Heart left ventricle (tissue), 16 donors: Measurements from ENCODE around the gene GCC1. TPM values are rescaled to one million over a fixed set of nuclear protein-coding genes. Genes with fewer than 3 reads are reported as not detected.
A peak's percentile ranks its signal among the peaks of the same experiment; 100 is the strongest.
"Not testable (repeated sequence)": the region's sequence is repeated elsewhere in the genome, so short reads cannot be mapped to it uniquely, and the experiment has no call there.

Experiments used
- ATAC-seq, 4 donors: fragments of 200-7000 bp; cut with Tn5 transposase; one replicate each; pipeline ENCODE4 v1.9.1; 2020 to 2022; ENCODE audit warnings: moderate library complexity in 4 of 4, mild to moderate bottlenecking in 3 of 4, moderate number of reproducible peaks in 1 of 4
- DNase-seq, 5 donors: peaks; one replicate each; pipeline ENCODE4 v3.0.0-alpha.2; 2020
- H3K27ac ChIP-seq, 12 donors: fragments of 200-600 bp; sonication (generic) in 4 of 12; one replicate each; pipeline versions ENCODE4 v1.5.0 to v1.8.0; 2016 to 2022; ENCODE audit warnings: mild to moderate bottlenecking in 2 of 12
- H3K27me3 ChIP-seq, 9 donors: fragments of 200-600 bp; sonication (generic) in 2 of 9; one replicate each; pipeline versions ENCODE4 v1.5.1 to v1.8.0; 2016 to 2022; ENCODE audit warnings: mild to moderate bottlenecking in 3 of 9
- H3K36me3 ChIP-seq, 9 donors: fragments of 200-600 bp; sonication (generic) in 2 of 9; one replicate each; pipeline versions ENCODE4 v1.5.0 to v1.8.0; 2018 to 2022; ENCODE audit warnings: mild to moderate bottlenecking in 2 of 9
- H3K4me1 ChIP-seq, 12 donors: fragments of 200-600 bp; sonication (generic) in 4 of 12; one replicate each; pipeline versions ENCODE4 v1.5.0 to v1.8.0; 2016 to 2022; ENCODE audit warnings: mild to moderate bottlenecking in 3 of 12
- H3K4me3 ChIP-seq, 12 donors: fragments of 200-600 bp; sonication (generic) in 4 of 12; one replicate each; pipeline versions ENCODE4 v1.5.0 to v1.8.0; 2017 to 2022; ENCODE audit warnings: mild to moderate bottlenecking in 9 of 12, moderate library complexity in 4 of 12
- H3K9me3 ChIP-seq, 12 donors: fragments of 200-600 bp; sonication (generic) in 4 of 12; one replicate each; pipeline versions ENCODE4 v1.5.0 to v1.8.0; 2016 to 2022; ENCODE audit warnings: mild to moderate bottlenecking in 1 of 12
- POLR2A ChIP-seq, 2 donors: fragments of 450-650 bp; IDR thresholded peaks; one replicate each; pipeline ENCODE4 v1.6.1; 2017; ENCODE audit warnings: antibody characterized with exemption in 2 of 2, mild to moderate bottlenecking in 2 of 2, moderate library complexity in 2 of 2
- whole genome bisulfite sequencing, 4 donors: extraction: QIAGEN DNeasy Blood & Tissue Kit in 2 of 4; methylation state at CpG; one replicate each; pipeline versions ENCODE4 v1.1.5 to v1.1.7; 2013 to 2018; 5-methylcytosine and 5-hydroxymethylcytosine counted together
- intact Hi-C, 10 donors: fragments of 100-400 bp; cut with DNase I; formaldehyde crosslinking; loops; one replicate each; pipeline versions ENCODE4 v1.11.1 to v1.14.2; 2022
- polyA plus RNA-seq, 2 donors: library from polyadenylated mRNA; stranded (reverse); fragments of 200-250 nt; gene quantifications; one replicate each; pipeline ENCODE4 v1.2.3, GENCODE V29; 2013
- total RNA-seq, 9 donors: library from RNA; depleted of rRNA in 2 of 9; stranded (reverse); fragments of >200 nt in 2 of 9; fragmentation: NEBNext Ultra II Directional in 3 of 9; extraction: Animal tissue kit (Norgen Biotek cat#: 25700) in 3 of 9; gene quantifications; one replicate each; pipeline versions ENCODE4 v1.1.0 to v1.2.4, GENCODE V29; 2016 to 2023
- TF ChIP-seq, protein P1 (sequence below), 12 donors: fragments of 200-600 bp; sonication (generic) in 4 of 12; IDR thresholded peaks; one replicate each; pipeline versions ENCODE4 v1.5.0 to v1.8.0; 2018 to 2022; ENCODE audit warnings: antibody characterized with exemption in 12 of 12, mild to moderate bottlenecking in 5 of 12
- donor health status: ischemic (EF 13 %, LVEDD 7.1; RV severe dilation, severe dysfunction).
- donor health status: healthy with polysubstance abuse.
- donor health status: DM: no; HTN: yes; CAD: no.
- donor health status: DM: no; HTN: no; CAD: no.
- donor health status: ischemic (EF 25% LVEDD 6.9; RV normal size, moderate dysfunction).
- donor health status: ischemic (EF 25% LVEDD 5.7; RV mildly dilated, moderate dysfunction).
- donor health status: healthy.
- donor health status: DM: yes; HTN: yes; CAD: no.
- donor health status: ischemic (EF 35%, LVEDD 5.7; RV mildly dilated, moderate dysfunction).
- donor health status: nonischemic (EF 11% LVEDD 7.7; RV severe dilation, severe dysfunction).
- donor health status: DM: yes; HTN: yes; CAD: no.
- donor health status: PGD.
- donor health status: ischemic (EF 29% LVEDD 5.4; RV normal size, mild dysfunction).
- donor health status: nonischemic (EF 23%, LVEDD 6.1; RV moderate dilation, normal function).

Gene GCC1
- total and polyA plus RNA-seq, 11 donors, result 2.2 to 12.8 (median 8.0) TPM

DNA sequence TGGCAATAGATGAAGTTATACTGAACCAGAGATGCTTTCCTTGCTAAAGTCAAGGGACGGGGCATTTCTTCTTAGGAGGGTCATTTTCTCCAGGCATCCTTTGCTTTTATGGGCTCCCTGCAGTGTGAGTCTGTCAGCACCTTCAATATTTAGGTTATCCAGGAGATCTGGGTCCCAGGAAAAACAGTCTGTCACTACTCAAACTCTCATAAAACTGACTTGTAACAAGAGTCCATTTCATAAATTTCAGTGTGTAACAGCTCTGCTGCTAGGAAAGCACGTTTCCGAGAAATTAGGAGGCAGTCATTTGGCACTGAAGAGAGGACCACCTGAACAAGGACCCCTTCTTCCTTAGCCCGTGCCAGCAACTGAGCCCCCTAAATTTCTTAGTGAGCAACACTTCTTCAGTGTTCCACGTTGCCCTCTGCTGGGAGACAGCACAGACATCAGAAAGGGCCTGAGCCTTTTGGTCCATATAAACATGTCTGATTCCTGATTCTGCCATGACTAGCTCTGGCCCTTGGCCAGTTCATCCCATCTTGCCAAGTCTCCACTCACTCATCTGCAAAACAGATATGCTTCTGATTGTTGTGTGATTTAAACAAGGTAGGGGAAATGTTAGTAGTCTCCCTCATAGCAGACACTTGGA lies 7.2 kb downstream of the GCC1 start:
- intact Hi-C loops, result no loop called here
- no peak overlapping the region for H3K4me3 ChIP-seq
- peak overlapping the region in 1 of 12 donors; percentile 50 for H3K27ac ChIP-seq
- H3K27me3 ChIP-seq, result no peaks in the 10 kb centered on the region
- no peak for DNase-seq
- WGBS, 4 donors, result 70 to 75% (median 72%) methylated on average over 5 of the region's 5 CpGs
- H3K4me1 ChIP-seq, result peaks cover 9 to 41% (median 24%) of the 10 kb centered on the region in 12 donors
- no peaks in the 10 kb centered on the region for H3K9me3 ChIP-seq
- peaks cover 0 to 48% (median 36%) of the 10 kb centered on the region in 9 donors for H3K36me3 ChIP-seq
- no peak for ATAC-seq
- TF ChIP-seq, protein P1, sequence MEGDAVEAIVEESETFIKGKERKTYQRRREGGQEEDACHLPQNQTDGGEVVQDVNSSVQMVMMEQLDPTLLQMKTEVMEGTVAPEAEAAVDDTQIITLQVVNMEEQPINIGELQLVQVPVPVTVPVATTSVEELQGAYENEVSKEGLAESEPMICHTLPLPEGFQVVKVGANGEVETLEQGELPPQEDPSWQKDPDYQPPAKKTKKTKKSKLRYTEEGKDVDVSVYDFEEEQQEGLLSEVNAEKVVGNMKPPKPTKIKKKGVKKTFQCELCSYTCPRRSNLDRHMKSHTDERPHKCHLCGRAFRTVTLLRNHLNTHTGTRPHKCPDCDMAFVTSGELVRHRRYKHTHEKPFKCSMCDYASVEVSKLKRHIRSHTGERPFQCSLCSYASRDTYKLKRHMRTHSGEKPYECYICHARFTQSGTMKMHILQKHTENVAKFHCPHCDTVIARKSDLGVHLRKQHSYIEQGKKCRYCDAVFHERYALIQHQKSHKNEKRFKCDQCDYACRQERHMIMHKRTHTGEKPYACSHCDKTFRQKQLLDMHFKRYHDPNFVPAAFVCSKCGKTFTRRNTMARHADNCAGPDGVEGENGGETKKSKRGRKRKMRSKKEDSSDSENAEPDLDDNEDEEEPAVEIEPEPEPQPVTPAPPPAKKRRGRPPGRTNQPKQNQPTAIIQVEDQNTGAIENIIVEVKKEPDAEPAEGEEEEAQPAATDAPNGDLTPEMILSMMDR (IDR thresholded peaks at IDR 0.05), result peak in 2 of 12 donors; percentile 18 to 20
- TF ChIP-seq POLR2A (IDR thresholded peaks at IDR 0.05), result no peak

DNA sequence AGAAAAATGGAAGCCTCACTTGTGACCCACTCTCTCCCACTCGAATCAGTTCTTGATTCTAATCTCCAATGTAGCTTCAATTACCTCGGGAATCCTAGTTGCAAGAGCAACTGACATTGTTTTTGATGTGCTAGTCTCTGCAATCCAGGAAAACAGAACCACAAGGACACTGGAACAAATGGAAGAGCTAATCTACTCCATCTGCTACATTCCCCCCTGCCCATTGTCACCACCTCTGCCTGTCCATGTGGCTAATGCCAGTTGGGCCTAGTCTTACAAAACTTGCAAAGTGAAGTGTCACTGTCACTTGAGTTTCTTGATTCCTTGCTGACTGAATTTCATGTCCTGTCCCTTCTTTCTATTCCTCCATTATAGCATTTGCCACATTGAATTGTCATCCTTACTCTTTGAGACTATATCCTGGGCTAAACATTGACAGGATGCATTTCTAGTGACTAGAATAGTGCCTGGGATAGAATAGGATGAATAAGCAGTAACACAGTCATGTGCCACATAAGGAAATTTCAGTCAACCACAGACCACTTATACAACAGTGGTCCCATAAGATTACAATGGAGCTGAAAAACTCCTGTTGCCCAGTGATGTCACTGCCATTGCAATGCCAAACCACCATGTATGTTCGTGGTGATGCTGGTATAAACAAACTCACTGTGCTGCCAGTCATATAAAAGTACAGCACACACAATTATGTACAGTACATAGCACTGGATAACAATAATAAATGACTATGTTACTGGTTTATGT lies 13.5 kb downstream of the GCC1 start:
- no peak for ATAC-seq
- Histone ChIP-seq H3K9me3 (no peaks in the 10 kb centered on the region), H3K36me3 (no peaks in the 10 kb centered on the region), H3K4me3 (no peak overlapping the region), H3K4me1 (no peaks in the 10 kb centered on the region), H3K27ac (no peak overlapping the region), H3K27me3 (no peaks in the 10 kb centered on the region)
- 76 to 83% (median 77%) methylated on average over 3 of the region's 3 CpGs for WGBS, 4 donors
- intact Hi-C loops, result no loop called here
- no peak for TF ChIP-seq POLR2A (IDR thresholded peaks at IDR 0.05)
- TF ChIP-seq, protein P1 (IDR thresholded peaks at IDR 0.05), result no peak
- no peak for DNase-seq

DNA sequence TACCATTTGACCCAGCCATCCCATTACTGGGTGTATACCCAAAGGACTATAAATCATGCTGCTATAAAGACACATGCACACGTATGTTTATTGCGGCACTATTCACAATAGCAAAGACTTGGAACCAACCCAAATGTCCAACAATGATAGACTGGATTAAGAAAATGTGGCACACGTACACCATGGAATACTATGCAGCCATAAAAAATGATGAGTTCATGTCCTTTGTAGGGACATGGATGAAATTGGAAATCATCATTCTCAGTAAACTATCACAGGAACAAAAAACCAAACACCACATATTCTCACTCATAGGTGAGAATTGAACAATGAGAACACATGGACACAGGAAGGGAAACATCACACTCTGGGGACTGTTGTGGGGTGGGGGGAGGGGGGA lies 17.4 kb downstream of the GCC1 start:
- H3K9me3 ChIP-seq, DNase-seq, H3K36me3 ChIP-seq, H3K27ac ChIP-seq, ATAC-seq, H3K4me1 ChIP-seq, H3K4me3 ChIP-seq, intact Hi-C loops, H3K27me3 ChIP-seq: not testable (repeated sequence)
- WGBS, 4 donors, result no CpG with 5 or more reads among the region's 3 CpGs

DNA sequence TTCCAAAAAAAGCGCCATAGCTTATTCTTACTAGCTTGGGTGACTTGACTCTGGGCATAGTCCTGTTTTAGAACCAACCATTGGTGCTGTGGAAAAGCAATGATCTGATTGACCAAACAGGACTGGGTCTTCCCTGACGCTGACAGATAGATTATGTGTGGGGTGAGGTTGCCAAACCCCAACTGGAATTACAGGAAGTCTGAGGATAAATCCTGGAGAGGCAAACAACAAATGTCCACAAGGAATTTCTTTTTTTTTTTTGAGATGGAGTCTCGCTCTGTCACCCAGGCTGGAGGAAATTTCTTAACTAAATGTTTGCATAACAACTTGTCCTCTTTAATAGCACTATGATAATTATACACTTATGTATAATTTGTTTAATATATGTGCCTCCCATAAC lies 19.2 kb downstream of the GCC1 start:
- ATAC-seq (no peak), DNase-seq (no peak)
- TF ChIP-seq POLR2A (IDR thresholded peaks at IDR 0.05), result no peak
- TF ChIP-seq, protein P1 (IDR thresholded peaks at IDR 0.05), result no peak
- intact Hi-C loops, result no loop called here
- H3K4me1 ChIP-seq, result no peaks in the 10 kb centered on the region
- no peak overlapping the region for H3K4me3 ChIP-seq
- WGBS, 4 donors, result 69 to 79% (median 75%) methylated on average over 3 of the region's 3 CpGs
- H3K27me3 ChIP-seq, result no peaks in the 10 kb centered on the region
- no peak overlapping the region for H3K27ac ChIP-seq
- no peaks in the 10 kb centered on the region for H3K36me3 ChIP-seq
- H3K9me3 ChIP-seq, result peaks cover 0 to 6% (median 0%) of the 10 kb centered on the region in 12 donors
